Ramos (cell line): ENCODE measurements around the gene YPEL2.

ENCODE experiments used
- in situ Hi-C: fragments of 300-500 bp; cut with MboI; formaldehyde crosslinking; loops from one replicate; pipeline ENCODE4 v1.14.3; 2022; ENCODE audit warnings: low sequenced_read_pairs; ENCODE audit not compliant: unreplicated experiment

YPEL2 gene

GRCh38 chr17:59425085-59425931, 93.9 kb downstream of the YPEL2 start:
- in situ Hi-C loops, result no loop called here

- in situ Hi-C loops, result no loop called here
These were observed 94.6 kb downstream of the YPEL2 start for GRCh38 chr17:59426031-59426430.

- in situ Hi-C loops, result no loop called here
These were observed 96.0 kb downstream of the YPEL2 start for GRCh38 chr17:59427425-59427921.

- in situ Hi-C loops, result no loop called here
These were observed 96.5 kb downstream of the YPEL2 start for GRCh38 chr17:59427996-59428395.

- in situ Hi-C loops, result no loop called here
These were observed 97.5 kb downstream of the YPEL2 start for GRCh38 chr17:59428916-59429485.

- in situ Hi-C loops, result no loop called here
These were observed 100.1 kb downstream of the YPEL2 start for GRCh38 chr17:59431601-59432000.

GRCh38 chr17:59432657-59433056, 101.2 kb downstream of the YPEL2 start:
- in situ Hi-C loops, result no loop called here

GRCh38 chr17:59433586-59433985, 102.1 kb downstream of the YPEL2 start:
- in situ Hi-C loops, result no loop called here

GRCh38 chr17:59434429-59434828, 103.0 kb downstream of the YPEL2 start:
- in situ Hi-C loops, result no loop called here

GRCh38 chr17:59435238-59435637, 103.8 kb downstream of the YPEL2 start:
- in situ Hi-C loops, result loop anchor here (5.0 kb wide), 1 partner anchor 123 kb away; no protein-coding TSS in a partner anchor

- in situ Hi-C loops, result loop anchor here (5.0 kb wide), 1 partner anchor 125 kb away; no protein-coding TSS in a partner anchor
These were observed 105.4 kb downstream of the YPEL2 start for GRCh38 chr17:59436900-59437299.

- in situ Hi-C loops, result loop anchor here (5.0 kb wide), 1 partner anchor 126 kb away; no protein-coding TSS in a partner anchor
These were observed 106.4 kb downstream of the YPEL2 start for GRCh38 chr17:59437791-59438281.

- in situ Hi-C loops, result loop anchor here (5.0 kb wide), 1 partner anchor 127 kb away; no protein-coding TSS in a partner anchor
These were observed 107.8 kb downstream of the YPEL2 start for GRCh38 chr17:59439262-59439661.

- in situ Hi-C loops, result loop anchor here (5.0 kb wide), 1 partner anchor 127 kb away; no protein-coding TSS in a partner anchor
These were observed 108.3 kb downstream of the YPEL2 start for GRCh38 chr17:59439741-59440211.

GRCh38 chr17:59440757-59441463, 109.5 kb downstream of the YPEL2 start:
- in situ Hi-C loops, result no loop called here

- in situ Hi-C loops, result no loop called here
These were observed 110.1 kb downstream of the YPEL2 start for GRCh38 chr17:59441464-59442096.

- in situ Hi-C loops, result no loop called here
These were observed 111.7 kb downstream of the YPEL2 start for GRCh38 chr17:59443106-59443505.
